Stomach (tissue), 9 donors: ENCODE measurements around the gene GALNT18. TPM values are rescaled to one million over a fixed set of nuclear protein-coding genes. Genes with fewer than 3 reads are reported as not detected.

Source experiments
- DNase-seq, 2 donors: peaks; one replicate each; pipeline versions ENCODE4 v3.0.0 to v3.0.0-alpha.2; 2013 to 2019
- H3K27ac ChIP-seq, 5 donors: fragments of 200-600 bp in 4 of 5; sonication (generic) in 4 of 5; one replicate each; pipeline ENCODE4 v1.5.1; 2013 to 2019; ENCODE audit warnings: mild to moderate bottlenecking in 1 of 5, moderate library complexity in 1 of 5
- H3K27me3 ChIP-seq, 3 donors: fragments of 200-600 bp; sonication (generic); one replicate each; pipeline ENCODE4 v1.5.1; 2017 to 2019; ENCODE audit warnings: mixed run types in 1 of 3
- H3K36me3 ChIP-seq, 4 donors: fragments of 200-600 bp; sonication (generic); 1 replicate in 3 of 4; 2 replicates in 1 of 4; pipeline ENCODE4 v1.5.1; 2016 to 2019
- H3K4me1 ChIP-seq, 4 donors: fragments of 200-600 bp; sonication (generic); one replicate each; pipeline ENCODE4 v1.5.1; 2016 to 2019
- H3K4me3 ChIP-seq, 4 donors: fragments of 200-600 bp; sonication (generic) in 3 of 4; one replicate each; pipeline ENCODE4 v1.5.1; 2016 to 2019; ENCODE audit warnings: mild to moderate bottlenecking in 1 of 4
- H3K9me3 ChIP-seq, 4 donors: fragments of 200-600 bp; sonication (generic); one replicate each; pipeline ENCODE4 v1.5.1; 2016 to 2019
- EP300 ChIP-seq: sonication (generic); formaldehyde crosslinking; IDR thresholded peaks from one replicate; pipeline ENCODE4 v1.6.1; 2017; ENCODE audit warnings: antibody characterized with exemption
- POLR2A ChIP-seq, 4 donors: fragments of 450-650 bp; IDR thresholded peaks; one replicate each; pipeline ENCODE4 v1.6.1; 2016; ENCODE audit warnings: antibody characterized with exemption in 4 of 4, control low read depth in 2 of 4, mild to moderate bottlenecking in 1 of 4, moderate library complexity in 1 of 4
- POLR2AphosphoS5 ChIP-seq, 3 donors: sonication (generic); formaldehyde crosslinking; IDR thresholded peaks; one replicate each; pipeline ENCODE4 v1.6.1; 2016; ENCODE audit warnings: antibody characterized with exemption in 3 of 3
- WGBS, 5 donors: extraction: QIAGEN DNeasy Blood & Tissue Kit in 3 of 5; methylation state at CpG; one replicate each; pipeline versions ENCODE4 v1.1.5 to v1.1.7; 2013 to 2018; 5-methylcytosine and 5-hydroxymethylcytosine counted together
- intact Hi-C: fragments of 100-400 bp; cut with DNase I; formaldehyde crosslinking; loops from one replicate; pipeline ENCODE4 v1.15.1; 2023; ENCODE audit warnings: low total_unique reads
- polyA plus RNA-seq, 3 donors: library from polyadenylated mRNA; stranded (reverse); fragments of 200-250 nt; gene quantifications; one replicate each; pipeline ENCODE4 v1.2.3, GENCODE V29; 2013
- total RNA-seq, 5 donors: library from RNA; depleted of rRNA; stranded (reverse); fragments of >200 nt; gene quantifications; one replicate each; pipeline versions ENCODE4 v1.1.0 to v1.2.3, GENCODE V29; 2014 to 2016
- TF ChIP-seq, protein P1 (sequence below), 7 experiments: fragments of 450-650 bp in 4 of 7; fragments of 200-600 bp in 3 of 7; sonication (generic) in 3 of 7; IDR thresholded peaks; one replicate each; pipeline ENCODE4 v1.5.1; 2016 to 2019; ENCODE audit warnings: antibody characterized with exemption in 7 of 7, control low read depth in 2 of 7, mild to moderate bottlenecking in 1 of 7
- donor health status: healthy with polysubstance abuse.
- donor health status: Bipolar disorder and iron deficiency.
- donor health status: healthy.

The GALNT18 gene
- total and polyA plus RNA-seq, 8 donors = 0.58 to 16.1 (median 2.7) TPM

DNA sequence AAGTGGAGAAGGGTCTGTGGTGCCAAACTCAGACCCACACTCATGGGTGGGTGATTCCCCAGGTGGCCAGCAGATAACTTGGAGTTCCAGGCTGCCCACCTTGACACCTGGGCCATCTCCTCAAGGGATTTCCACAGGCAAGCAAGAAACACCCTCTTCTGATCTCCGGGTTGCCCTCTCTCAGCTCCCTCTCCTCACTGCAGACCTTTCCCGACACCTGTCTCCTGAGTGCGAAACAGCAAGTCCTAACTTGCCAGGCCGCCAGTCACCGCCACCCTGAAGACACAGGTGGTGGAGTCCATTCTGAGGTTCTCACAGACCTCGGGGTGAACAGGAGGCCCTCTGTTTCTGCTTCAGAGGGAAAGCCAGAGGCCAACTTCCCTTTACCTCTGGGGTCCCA, 16.6 kb downstream of the GALNT18 start:
- H3K27me3 ChIP-seq = no peaks in the 10 kb centered on the region
- TF ChIP-seq, protein P1, sequence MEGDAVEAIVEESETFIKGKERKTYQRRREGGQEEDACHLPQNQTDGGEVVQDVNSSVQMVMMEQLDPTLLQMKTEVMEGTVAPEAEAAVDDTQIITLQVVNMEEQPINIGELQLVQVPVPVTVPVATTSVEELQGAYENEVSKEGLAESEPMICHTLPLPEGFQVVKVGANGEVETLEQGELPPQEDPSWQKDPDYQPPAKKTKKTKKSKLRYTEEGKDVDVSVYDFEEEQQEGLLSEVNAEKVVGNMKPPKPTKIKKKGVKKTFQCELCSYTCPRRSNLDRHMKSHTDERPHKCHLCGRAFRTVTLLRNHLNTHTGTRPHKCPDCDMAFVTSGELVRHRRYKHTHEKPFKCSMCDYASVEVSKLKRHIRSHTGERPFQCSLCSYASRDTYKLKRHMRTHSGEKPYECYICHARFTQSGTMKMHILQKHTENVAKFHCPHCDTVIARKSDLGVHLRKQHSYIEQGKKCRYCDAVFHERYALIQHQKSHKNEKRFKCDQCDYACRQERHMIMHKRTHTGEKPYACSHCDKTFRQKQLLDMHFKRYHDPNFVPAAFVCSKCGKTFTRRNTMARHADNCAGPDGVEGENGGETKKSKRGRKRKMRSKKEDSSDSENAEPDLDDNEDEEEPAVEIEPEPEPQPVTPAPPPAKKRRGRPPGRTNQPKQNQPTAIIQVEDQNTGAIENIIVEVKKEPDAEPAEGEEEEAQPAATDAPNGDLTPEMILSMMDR (IDR thresholded peaks at IDR 0.05) = no peak
- no peak for TF ChIP-seq EP300
- 80 to 90% (median 85%) methylated on average over 6 of the region's 6 CpGs for WGBS, 5 donors
- H3K36me3 ChIP-seq = no peaks in the 10 kb centered on the region
- no peak overlapping the region for H3K4me3 ChIP-seq
- intact Hi-C loops = no loop called here
- H3K27ac ChIP-seq = no peak overlapping the region
- H3K9me3 ChIP-seq = no peaks in the 10 kb centered on the region
- DNase-seq = no peak
- H3K4me1 ChIP-seq = no peaks in the 10 kb centered on the region

DNA sequence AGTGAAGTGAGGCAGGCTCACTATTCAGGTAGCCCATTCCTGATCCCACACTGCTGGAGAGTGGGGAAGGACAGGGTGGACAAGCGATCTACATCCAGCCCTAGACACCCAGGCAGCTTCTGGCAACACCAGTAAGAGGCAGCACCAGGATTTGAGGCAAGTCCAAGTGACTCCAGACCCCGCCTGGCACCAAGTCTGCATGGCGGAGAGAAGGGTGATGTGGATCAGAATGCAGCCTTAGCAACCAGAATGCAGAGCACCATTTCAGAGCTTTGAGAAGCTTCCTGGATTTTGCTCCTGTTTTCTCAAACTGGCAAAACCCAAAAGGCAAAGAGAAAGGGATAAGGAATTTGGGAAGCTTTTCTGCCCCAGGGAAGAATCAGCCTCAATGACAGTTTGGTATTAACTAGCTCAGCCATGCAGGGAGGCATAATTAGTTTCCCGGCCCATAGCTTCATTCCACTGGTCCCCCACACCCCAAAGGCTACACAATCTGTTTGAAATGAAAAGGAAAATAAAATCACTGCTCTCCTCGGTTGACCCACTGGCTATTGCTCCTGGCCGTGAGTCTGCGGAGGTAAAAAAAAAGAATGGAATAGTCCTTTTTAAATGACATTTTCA, 17.3 kb downstream of the GALNT18 start:
- Histone ChIP-seq H3K4me3 (no peak overlapping the region), H3K4me1 (no peaks in the 10 kb centered on the region), H3K27me3 (no peaks in the 10 kb centered on the region), H3K9me3 (no peaks in the 10 kb centered on the region), H3K27ac (no peak overlapping the region), H3K36me3 (no peaks in the 10 kb centered on the region)
- no peak for TF ChIP-seq POLR2AphosphoS5 (IDR thresholded peaks at IDR 0.05)
- no peak for TF ChIP-seq POLR2A (IDR thresholded peaks at IDR 0.05)
- TF ChIP-seq, protein P1 (IDR thresholded peaks at IDR 0.05) = no peak
- TF ChIP-seq EP300 = no peak
- intact Hi-C loops = no loop called here
- DNase-seq = no peak
- WGBS, 5 donors = 84 to 92% (median 90%) methylated on average over 7 of the region's 7 CpGs

DNA sequence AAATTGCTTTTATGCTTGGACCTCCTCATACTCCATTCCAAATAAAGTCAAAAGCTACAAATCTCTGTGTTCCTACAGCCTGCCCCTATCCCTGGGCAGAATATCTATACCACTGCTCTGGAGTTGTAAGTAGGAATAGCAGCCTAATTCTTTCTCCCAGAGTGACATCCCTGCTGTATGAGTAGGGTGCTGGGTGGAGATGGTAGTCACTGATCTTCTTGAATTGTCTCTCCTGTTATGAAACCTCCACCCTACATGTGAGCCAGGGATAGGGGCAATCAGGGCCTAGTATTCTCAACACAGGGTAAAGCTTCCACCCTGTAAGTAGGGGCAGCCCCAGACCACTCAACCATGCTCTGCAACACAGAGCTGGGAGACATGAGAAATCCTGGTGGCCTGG, 19.8 kb downstream of the GALNT18 start:
- H3K36me3 ChIP-seq = no peaks in the 10 kb centered on the region
- DNase-seq = no peak
- no peak overlapping the region for H3K4me3 ChIP-seq
- intact Hi-C loops = no loop called here
- no peak for TF ChIP-seq EP300
- TF ChIP-seq, protein P1 (IDR thresholded peaks at IDR 0.05) = no peak
- TF ChIP-seq POLR2AphosphoS5 (IDR thresholded peaks at IDR 0.05) = no peak
- TF ChIP-seq POLR2A (IDR thresholded peaks at IDR 0.05) = no peak
- no peak overlapping the region for H3K27ac ChIP-seq
- H3K4me1 ChIP-seq = no peaks in the 10 kb centered on the region
- no peaks in the 10 kb centered on the region for H3K9me3 ChIP-seq
- H3K27me3 ChIP-seq = no peaks in the 10 kb centered on the region

DNA sequence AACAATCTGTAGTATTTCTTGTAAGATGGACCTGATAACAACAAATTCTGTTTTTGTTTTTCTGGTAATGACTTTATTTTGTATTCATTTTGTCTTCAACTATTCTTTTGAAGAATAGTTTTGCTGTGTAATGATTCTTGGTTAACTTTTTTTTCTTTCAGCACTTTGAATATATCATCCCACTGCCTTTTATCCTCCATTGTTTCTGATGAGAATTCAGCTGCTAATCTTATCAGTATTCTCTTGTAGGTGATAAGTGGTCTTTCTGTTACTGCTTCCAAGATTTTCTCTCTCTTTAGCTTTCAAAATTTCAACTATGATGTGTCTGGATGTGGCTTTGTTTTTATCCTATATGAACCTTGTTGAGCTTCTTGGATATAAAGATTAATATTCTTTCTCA, 21.5 kb downstream of the GALNT18 start:
- Histone ChIP-seq H3K27me3 (no peaks in the 10 kb centered on the region), H3K36me3 (no peaks in the 10 kb centered on the region)
- no peak for TF ChIP-seq POLR2AphosphoS5 (IDR thresholded peaks at IDR 0.05)
- TF ChIP-seq, protein P1 (IDR thresholded peaks at IDR 0.05) = no peak
- no peak for TF ChIP-seq POLR2A (IDR thresholded peaks at IDR 0.05)
- TF ChIP-seq EP300 = no peak

More for the DNA sequence above, 21.5 kb downstream of the GALNT18 start:
- Histone ChIP-seq H3K4me3 (no peak overlapping the region), H3K27ac (no peak overlapping the region), H3K4me1 (no peaks in the 10 kb centered on the region), H3K9me3 (no peaks in the 10 kb centered on the region)
- no peak for DNase-seq
- intact Hi-C loops = no loop called here
